DMS53 treated with DMSO at 0.1 percent for 48 hours (cell line): ENCODE results near the gene UBXN11.

Experiments used
- DNase-seq: peaks from one replicate; lab custom pipeline; 2025; ENCODE audit not compliant: unreplicated experiment; lab: John Stamatoyannopoulos, UW

Gene UBXN11

GRCh38 chr1:26287033-26287711 lies 19.3 kb downstream of the UBXN11 start:
- DNase-seq = no peak

- DNase-seq = no peak
Measured at GRCh38 chr1:26286064-26286416, 20.4 kb downstream of the UBXN11 start.

- DNase-seq = no peak
Measured at GRCh38 chr1:26285366-26286063, 20.9 kb downstream of the UBXN11 start.

- DNase-seq = peak; percentile 65
Measured at GRCh38 chr1:26284597-26285347, 21.7 kb downstream of the UBXN11 start.

- no peak for DNase-seq
Measured at GRCh38 chr1:26283871-26284596, 22.4 kb downstream of the UBXN11 start.

GRCh38 chr1:26283279-26283853 lies 23.1 kb downstream of the UBXN11 start:
- DNase-seq = no peak

GRCh38 chr1:26282401-26282918 lies 24.0 kb downstream of the UBXN11 start:
- DNase-seq = no peak

- DNase-seq = no peak
Measured at GRCh38 chr1:26281971-26282370, 24.5 kb downstream of the UBXN11 start.

GRCh38 chr1:26281091-26281958 lies 25.1 kb downstream of the UBXN11 start:
- DNase-seq = no peak

GRCh38 chr1:26280333-26281042 lies 25.9 kb downstream of the UBXN11 start:
- no peak for DNase-seq

GRCh38 chr1:26279456-26280332 lies 26.7 kb downstream of the UBXN11 start, which contains the start of gene SH3BGRL3:
Gene SH3BGRL3 (plus strand): TSS chr1:26280086. CDS start chr1:26280156, 70 bp downstream.
- peak; percentile 87 for DNase-seq

- no peak for DNase-seq
Measured at GRCh38 chr1:26278724-26279455, 27.5 kb downstream of the UBXN11 start.

GRCh38 chr1:26278303-26278702 lies 28.1 kb downstream of the UBXN11 start:
- no peak for DNase-seq

GRCh38 chr1:26277719-26278118 lies 28.7 kb downstream of the UBXN11 start:
- no peak for DNase-seq

- DNase-seq = no peak
Measured at GRCh38 chr1:26277261-26277661, 29.2 kb downstream of the UBXN11 start.

GRCh38 chr1:26276432-26276838 lies 30.0 kb downstream of the UBXN11 start:
- no peak for DNase-seq
